HEK293 (cell line): ENCODE data around the gene ST6GALNAC6.
A peak's percentile ranks its signal among the peaks of the same experiment; 100 is the strongest.

ENCODE experiments used
- CTCF ChIP-seq: fragments of 450-650 bp; formaldehyde crosslinking; IDR thresholded peaks from 2 replicates; pipeline ENCODE4 v1.5.1; 2016; ENCODE audit warnings: missing biosample characterization, missing genetic modification characterization
- HOXD13 ChIP-seq: sonication (generic); formaldehyde crosslinking; IDR thresholded peaks from 2 replicates; pipeline ENCODE4 v1.8.0; 2022; ENCODE audit warnings: missing genetic modification reagents, borderline replicate concordance
- KLF16 ChIP-seq: fragments of 450-650 bp; formaldehyde crosslinking; IDR thresholded peaks from 2 replicates; pipeline ENCODE4 v1.5.1; 2017; ENCODE audit warnings: missing biosample characterization, missing genetic modification characterization
- KLF7 ChIP-seq: fragments of 450-650 bp; formaldehyde crosslinking; IDR thresholded peaks from 2 replicates; pipeline ENCODE4 v1.5.1; 2016; ENCODE audit warnings: missing biosample characterization, missing genetic modification characterization, borderline replicate concordance
- OSR2 ChIP-seq: fragments of 450-650 bp; formaldehyde crosslinking; IDR thresholded peaks from 2 replicates; pipeline ENCODE4 v1.5.1; 2016; ENCODE audit warnings: missing biosample characterization, missing genetic modification characterization
- SCRT2 ChIP-seq: fragments of 450-650 bp; formaldehyde crosslinking; IDR thresholded peaks from 2 replicates; pipeline ENCODE4 v1.5.1; 2016; ENCODE audit warnings: missing biosample characterization, missing genetic modification characterization
- SP3 ChIP-seq: fragments of 450-650 bp; formaldehyde crosslinking; IDR thresholded peaks from 2 replicates; pipeline ENCODE4 v1.5.1; 2016; ENCODE audit warnings: missing biosample characterization, missing genetic modification characterization
- TSHZ1 ChIP-seq: fragments of 450-650 bp; formaldehyde crosslinking; IDR thresholded peaks from 2 replicates; pipeline ENCODE4 v1.5.1; 2016; ENCODE audit warnings: missing biosample characterization, missing genetic modification characterization, borderline replicate concordance
- ZBTB48 ChIP-seq: fragments of 450-650 bp; formaldehyde crosslinking; IDR thresholded peaks from 2 replicates; pipeline ENCODE4 v1.5.1; 2016; ENCODE audit warnings: missing biosample characterization, missing genetic modification characterization
- ZBTB7A ChIP-seq: fragments of 450-650 bp; formaldehyde crosslinking; IDR thresholded peaks from 2 replicates; pipeline ENCODE4 v1.5.1; 2016; ENCODE audit warnings: low read depth, missing biosample characterization, missing genetic modification characterization
- ZNF10 ChIP-seq: fragments of 450-650 bp; formaldehyde crosslinking; IDR thresholded peaks from 2 replicates; pipeline ENCODE4 v1.5.1; 2017; ENCODE audit warnings: missing biosample characterization, missing genetic modification characterization
- ZNF2 ChIP-seq: fragments of 450-650 bp; formaldehyde crosslinking; IDR thresholded peaks from 2 replicates; pipeline ENCODE4 v1.5.1; 2016; ENCODE audit warnings: missing biosample characterization, missing genetic modification characterization
- ZNF211 ChIP-seq: fragments of 450-650 bp; formaldehyde crosslinking; IDR thresholded peaks from 2 replicates; pipeline ENCODE4 v1.5.1; 2016; ENCODE audit warnings: low read depth, missing biosample characterization, missing genetic modification characterization
- ZNF214 ChIP-seq: fragments of 450-650 bp; formaldehyde crosslinking; IDR thresholded peaks from 2 replicates; pipeline ENCODE4 v1.5.1; 2017; ENCODE audit warnings: missing biosample characterization, mild to moderate bottlenecking, missing genetic modification characterization, borderline replicate concordance
- ZNF394 ChIP-seq: fragments of 450-650 bp; formaldehyde crosslinking; IDR thresholded peaks from 2 replicates; pipeline ENCODE4 v1.5.1; 2016; ENCODE audit warnings: missing biosample characterization, missing genetic modification characterization, mild to moderate bottlenecking, moderate library complexity, borderline replicate concordance
- ZNF398 ChIP-seq: fragments of 450-650 bp; formaldehyde crosslinking; IDR thresholded peaks from 2 replicates; pipeline ENCODE4 v1.5.1; 2017; ENCODE audit warnings: missing biosample characterization, missing genetic modification characterization
- ZNF404 ChIP-seq: fragments of 450-650 bp; formaldehyde crosslinking; IDR thresholded peaks from 2 replicates; pipeline ENCODE4 v1.5.1; 2017; ENCODE audit warnings: missing biosample characterization, missing genetic modification characterization
- ZNF423 ChIP-seq: fragments of 450-650 bp; formaldehyde crosslinking; IDR thresholded peaks from 2 replicates; pipeline ENCODE4 v1.5.1; 2016; ENCODE audit warnings: missing biosample characterization, missing genetic modification characterization
- ZNF473 ChIP-seq: fragments of 450-650 bp; formaldehyde crosslinking; IDR thresholded peaks from 2 replicates; pipeline ENCODE4 v1.5.1; 2017; ENCODE audit warnings: missing biosample characterization, missing genetic modification characterization
- ZNF530 ChIP-seq: fragments of 450-650 bp; formaldehyde crosslinking; IDR thresholded peaks from 2 replicates; pipeline ENCODE4 v1.5.1; 2016; ENCODE audit warnings: low read depth, missing biosample characterization, missing genetic modification characterization
- ZNF596 ChIP-seq: fragments of 450-650 bp; IDR thresholded peaks from 2 replicates; pipeline ENCODE4 v1.5.0; 2018; ENCODE audit warnings: missing biosample characterization, mild to moderate bottlenecking, missing genetic modification characterization, moderate library complexity
- ZNF645 ChIP-seq: fragments of 450-650 bp; formaldehyde crosslinking; IDR thresholded peaks from 2 replicates; pipeline ENCODE4; 2016; ENCODE audit warnings: missing biosample characterization, missing genetic modification characterization
- ZNF76 ChIP-seq: fragments of 450-650 bp; formaldehyde crosslinking; IDR thresholded peaks from 2 replicates; pipeline ENCODE4; 2016; ENCODE audit warnings: low read depth, missing biosample characterization, missing genetic modification characterization, borderline replicate concordance
- TF ChIP-seq, protein P1 (sequence below): fragments of 450-650 bp; formaldehyde crosslinking; conservative IDR thresholded peaks from 2 replicates; pipeline ENCODE4 v1.5.1; 2016; ENCODE audit warnings: low read depth, missing biosample characterization, missing genetic modification characterization

ST6GALNAC6 gene

GRCh38 chr9:127937388-127938297, 38.2 kb upstream of the ST6GALNAC6 start, which contains the start of gene DPM2 (continued):
- TF ChIP-seq ZNF404 (tag by site-specific recombination) = no peak
- TF ChIP-seq KLF16 (tag by site-specific recombination) = no peak
- TF ChIP-seq ZNF473 (tag by site-specific recombination) = no peak
- peak; percentile 98 for TF ChIP-seq SCRT2
- TF ChIP-seq, protein P1, sequence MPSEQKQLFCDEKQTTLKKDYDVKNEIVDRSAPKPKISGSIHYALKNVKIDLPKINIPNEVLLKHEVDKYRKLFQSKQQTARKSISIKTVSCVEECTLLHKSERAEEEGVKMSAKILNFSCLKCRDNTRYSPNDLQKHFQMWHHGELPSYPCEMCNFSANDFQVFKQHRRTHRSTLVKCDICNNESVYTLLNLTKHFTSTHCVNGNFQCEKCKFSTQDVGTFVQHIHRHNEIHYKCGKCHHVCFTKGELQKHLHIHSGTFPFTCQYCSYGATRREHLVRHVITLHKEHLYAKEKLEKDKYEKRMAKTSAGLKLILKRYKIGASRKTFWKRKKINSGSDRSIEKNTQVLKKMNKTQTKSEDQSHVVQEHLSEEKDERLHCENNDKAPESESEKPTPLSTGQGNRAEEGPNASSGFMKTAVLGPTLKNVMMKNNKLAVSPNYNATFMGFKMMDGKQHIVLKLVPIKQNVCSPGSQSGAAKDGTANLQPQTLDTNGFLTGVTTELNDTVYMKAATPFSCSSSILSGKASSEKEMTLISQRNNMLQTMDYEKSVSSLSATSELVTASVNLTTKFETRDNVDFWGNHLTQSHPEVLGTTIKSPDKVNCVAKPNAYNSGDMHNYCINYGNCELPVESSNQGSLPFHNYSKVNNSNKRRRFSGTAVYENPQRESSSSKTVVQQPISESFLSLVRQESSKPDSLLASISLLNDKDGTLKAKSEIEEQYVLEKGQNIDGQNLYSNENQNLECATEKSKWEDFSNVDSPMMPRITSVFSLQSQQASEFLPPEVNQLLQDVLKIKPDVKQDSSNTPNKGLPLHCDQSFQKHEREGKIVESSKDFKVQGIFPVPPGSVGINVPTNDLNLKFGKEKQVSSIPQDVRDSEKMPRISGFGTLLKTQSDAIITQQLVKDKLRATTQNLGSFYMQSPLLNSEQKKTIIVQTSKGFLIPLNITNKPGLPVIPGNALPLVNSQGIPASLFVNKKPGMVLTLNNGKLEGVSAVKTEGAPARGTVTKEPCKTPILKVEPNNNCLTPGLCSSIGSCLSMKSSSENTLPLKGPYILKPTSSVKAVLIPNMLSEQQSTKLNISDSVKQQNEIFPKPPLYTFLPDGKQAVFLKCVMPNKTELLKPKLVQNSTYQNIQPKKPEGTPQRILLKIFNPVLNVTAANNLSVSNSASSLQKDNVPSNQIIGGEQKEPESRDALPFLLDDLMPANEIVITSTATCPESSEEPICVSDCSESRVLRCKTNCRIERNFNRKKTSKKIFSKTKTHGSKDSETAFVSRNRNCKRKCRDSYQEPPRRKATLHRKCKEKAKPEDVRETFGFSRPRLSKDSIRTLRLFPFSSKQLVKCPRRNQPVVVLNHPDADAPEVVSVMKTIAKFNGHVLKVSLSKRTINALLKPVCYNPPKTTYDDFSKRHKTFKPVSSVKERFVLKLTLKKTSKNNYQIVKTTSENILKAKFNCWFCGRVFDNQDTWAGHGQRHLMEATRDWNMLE (tag by site-specific recombination) = peak; percentile 67
- TF ChIP-seq SP3 = peak; percentile 54
- no peak for TF ChIP-seq TSHZ1 (tag by site-specific recombination)
- no peak for TF ChIP-seq ZNF211 (tag by site-specific recombination)
- TF ChIP-seq ZNF10 = no peak
- no peak for TF ChIP-seq HOXD13
- no peak for TF ChIP-seq KLF7 (tag by site-specific recombination)
- TF ChIP-seq ZNF76 (tag by site-specific recombination) = peak; percentile 91
- TF ChIP-seq ZNF214 (tag by site-specific recombination) = no peak
- TF ChIP-seq ZNF394 = no peak
- TF ChIP-seq ZNF398 (tag by site-specific recombination) = no peak
- no peak for TF ChIP-seq ZNF2 (tag by site-specific recombination)
- 0 out of 2 replicates have a peak, but pooled peaks have one; percentile 22 for TF ChIP-seq ZNF423 (tag by site-specific recombination)
- TF ChIP-seq ZBTB48 (tag by site-specific recombination) = 0 out of 2 replicates have a peak, but pooled peaks have one; percentile 32
- no peak for TF ChIP-seq OSR2 (tag by site-specific recombination)
- no peak for TF ChIP-seq CTCF
- TF ChIP-seq ZNF596 = no peak
- no peak for TF ChIP-seq ZNF645 (tag by site-specific recombination)
- TF ChIP-seq ZBTB7A (tag by site-specific recombination) = no peak
- no peak for TF ChIP-seq ZNF530 (tag by site-specific recombination)
